HEK293 (cell line): ENCODE results near the gene CFAP70.

Experiments
- KLF16 ChIP-seq: fragments of 450-650 bp; formaldehyde crosslinking; IDR thresholded peaks from 2 replicates; pipeline ENCODE4 v1.5.1; 2017; ENCODE audit warnings: missing biosample characterization, missing genetic modification characterization
- MZF1 ChIP-seq: fragments of 450-650 bp; formaldehyde crosslinking; IDR thresholded peaks from 2 replicates; pipeline ENCODE4 v1.5.1; 2017; ENCODE audit warnings: missing biosample characterization, missing genetic modification characterization, borderline replicate concordance
- ZNF670 ChIP-seq: fragments of 450-650 bp; formaldehyde crosslinking; IDR thresholded peaks from 2 replicates; pipeline ENCODE4 v1.5.1; 2016; ENCODE audit warnings: missing biosample characterization, missing genetic modification characterization, low read depth
- ZNF76 ChIP-seq: fragments of 450-650 bp; formaldehyde crosslinking; IDR thresholded peaks from 2 replicates; pipeline ENCODE4; 2016; ENCODE audit warnings: low read depth, missing biosample characterization, missing genetic modification characterization, borderline replicate concordance
- TF ChIP-seq, protein P1 (sequence below): fragments of 450-650 bp; formaldehyde crosslinking; IDR thresholded peaks from 2 replicates; pipeline ENCODE4 v1.5.1; 2016; ENCODE audit warnings: missing biosample characterization, missing genetic modification characterization, low read depth
- TF ChIP-seq, protein P2 (sequence below): fragments of 450-650 bp; formaldehyde crosslinking; IDR thresholded peaks from 2 replicates; pipeline ENCODE4 v1.5.1; 2016; ENCODE audit warnings: missing biosample characterization, missing genetic modification characterization

DNA sequence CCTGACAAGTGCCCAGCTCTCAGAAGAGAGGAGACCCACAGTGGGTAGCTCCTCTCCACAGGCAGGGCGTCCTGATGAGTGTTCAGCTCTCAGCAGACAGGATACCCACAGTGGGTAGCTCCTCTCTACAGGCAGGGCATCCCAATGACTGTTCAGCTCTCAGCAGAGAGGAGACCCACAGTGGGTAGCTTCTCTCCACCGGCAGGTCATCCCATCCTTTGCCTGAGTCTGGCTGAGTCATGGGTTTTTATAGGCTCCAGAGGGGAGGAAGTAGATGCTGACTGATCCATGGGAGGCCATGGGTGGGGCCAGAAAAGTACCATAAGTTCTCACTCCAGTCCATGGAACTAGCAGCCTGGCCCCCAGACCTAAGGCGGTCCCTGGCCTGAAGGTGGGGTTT is 18.5 kb downstream of the CFAP70 start:
- TF ChIP-seq, protein P1, sequence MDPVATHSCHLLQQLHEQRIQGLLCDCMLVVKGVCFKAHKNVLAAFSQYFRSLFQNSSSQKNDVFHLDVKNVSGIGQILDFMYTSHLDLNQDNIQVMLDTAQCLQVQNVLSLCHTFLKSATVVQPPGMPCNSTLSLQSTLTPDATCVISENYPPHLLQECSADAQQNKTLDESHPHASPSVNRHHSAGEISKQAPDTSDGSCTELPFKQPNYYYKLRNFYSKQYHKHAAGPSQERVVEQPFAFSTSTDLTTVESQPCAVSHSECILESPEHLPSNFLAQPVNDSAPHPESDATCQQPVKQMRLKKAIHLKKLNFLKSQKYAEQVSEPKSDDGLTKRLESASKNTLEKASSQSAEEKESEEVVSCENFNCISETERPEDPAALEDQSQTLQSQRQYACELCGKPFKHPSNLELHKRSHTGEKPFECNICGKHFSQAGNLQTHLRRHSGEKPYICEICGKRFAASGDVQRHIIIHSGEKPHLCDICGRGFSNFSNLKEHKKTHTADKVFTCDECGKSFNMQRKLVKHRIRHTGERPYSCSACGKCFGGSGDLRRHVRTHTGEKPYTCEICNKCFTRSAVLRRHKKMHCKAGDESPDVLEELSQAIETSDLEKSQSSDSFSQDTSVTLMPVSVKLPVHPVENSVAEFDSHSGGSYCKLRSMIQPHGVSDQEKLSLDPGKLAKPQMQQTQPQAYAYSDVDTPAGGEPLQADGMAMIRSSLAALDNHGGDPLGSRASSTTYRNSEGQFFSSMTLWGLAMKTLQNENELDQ (tag by site-specific recombination) = no peak
- TF ChIP-seq, protein P2, sequence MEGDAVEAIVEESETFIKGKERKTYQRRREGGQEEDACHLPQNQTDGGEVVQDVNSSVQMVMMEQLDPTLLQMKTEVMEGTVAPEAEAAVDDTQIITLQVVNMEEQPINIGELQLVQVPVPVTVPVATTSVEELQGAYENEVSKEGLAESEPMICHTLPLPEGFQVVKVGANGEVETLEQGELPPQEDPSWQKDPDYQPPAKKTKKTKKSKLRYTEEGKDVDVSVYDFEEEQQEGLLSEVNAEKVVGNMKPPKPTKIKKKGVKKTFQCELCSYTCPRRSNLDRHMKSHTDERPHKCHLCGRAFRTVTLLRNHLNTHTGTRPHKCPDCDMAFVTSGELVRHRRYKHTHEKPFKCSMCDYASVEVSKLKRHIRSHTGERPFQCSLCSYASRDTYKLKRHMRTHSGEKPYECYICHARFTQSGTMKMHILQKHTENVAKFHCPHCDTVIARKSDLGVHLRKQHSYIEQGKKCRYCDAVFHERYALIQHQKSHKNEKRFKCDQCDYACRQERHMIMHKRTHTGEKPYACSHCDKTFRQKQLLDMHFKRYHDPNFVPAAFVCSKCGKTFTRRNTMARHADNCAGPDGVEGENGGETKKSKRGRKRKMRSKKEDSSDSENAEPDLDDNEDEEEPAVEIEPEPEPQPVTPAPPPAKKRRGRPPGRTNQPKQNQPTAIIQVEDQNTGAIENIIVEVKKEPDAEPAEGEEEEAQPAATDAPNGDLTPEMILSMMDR (tag by site-specific recombination) = no peak
- TF ChIP-seq ZNF670 (no peak), ZNF76 (tag by site-specific recombination) (no peak), MZF1 (tag by site-specific recombination) (no peak), KLF16 (no peak)
